NCI-H82 (cell line): ENCODE results near the gene GSS.
A peak's percentile ranks its signal among the peaks of the same experiment; 100 is the strongest.
"Not testable (repeated sequence)": the region's sequence is repeated elsewhere in the genome, so short reads cannot be mapped to it uniquely, and the experiment has no call there.

Source experiments
- DNase-seq: peaks from one replicate; lab custom pipeline; 2025; lab: John Stamatoyannopoulos, UW

The GSS gene

DNA sequence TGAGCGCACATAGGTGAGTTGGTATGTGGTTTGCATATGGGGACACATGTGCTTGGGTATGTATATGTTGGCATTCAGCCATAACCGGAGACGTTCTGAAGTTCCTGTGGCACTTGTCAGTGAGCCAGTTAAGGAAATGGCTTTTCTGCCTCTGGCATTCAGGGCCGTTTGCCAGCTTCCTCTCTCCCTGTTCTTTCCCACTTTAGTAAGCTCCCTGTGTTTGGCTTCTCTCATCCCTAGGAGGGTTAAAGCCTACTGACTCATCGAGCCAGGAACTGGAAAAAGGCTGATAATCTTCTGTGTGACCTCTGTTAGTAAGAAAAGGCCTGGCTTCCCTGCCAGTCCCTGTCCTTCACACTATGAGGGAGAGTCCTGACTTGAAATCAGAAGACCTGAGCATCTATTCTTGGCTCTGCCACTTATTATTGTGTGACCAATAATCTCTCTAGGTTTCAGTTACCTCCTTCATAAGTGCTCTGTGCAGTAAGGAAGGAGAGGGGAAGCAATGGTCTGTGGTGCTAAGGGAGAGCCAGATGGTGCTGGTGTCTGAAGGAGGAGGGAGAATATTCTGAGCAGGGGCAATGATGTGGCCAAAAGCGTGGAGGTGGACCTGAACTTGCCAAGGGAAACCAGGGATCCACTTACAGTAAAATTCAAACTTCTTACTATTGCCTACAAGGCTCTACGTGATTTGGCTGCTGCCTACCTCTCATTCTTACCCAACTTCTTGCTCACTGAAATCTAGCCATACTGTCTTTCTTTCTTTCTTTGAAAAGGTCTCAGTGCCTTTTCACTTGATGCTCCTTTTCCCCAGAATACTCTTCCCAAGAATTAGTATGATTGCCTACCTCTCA, 47.8 kb downstream of the GSS start:
- DNase-seq, result peak; percentile 67

GRCh38 chr20:34904202-34904621, 51.4 kb downstream of the GSS start:
- DNase-seq, result no peak

DNA sequence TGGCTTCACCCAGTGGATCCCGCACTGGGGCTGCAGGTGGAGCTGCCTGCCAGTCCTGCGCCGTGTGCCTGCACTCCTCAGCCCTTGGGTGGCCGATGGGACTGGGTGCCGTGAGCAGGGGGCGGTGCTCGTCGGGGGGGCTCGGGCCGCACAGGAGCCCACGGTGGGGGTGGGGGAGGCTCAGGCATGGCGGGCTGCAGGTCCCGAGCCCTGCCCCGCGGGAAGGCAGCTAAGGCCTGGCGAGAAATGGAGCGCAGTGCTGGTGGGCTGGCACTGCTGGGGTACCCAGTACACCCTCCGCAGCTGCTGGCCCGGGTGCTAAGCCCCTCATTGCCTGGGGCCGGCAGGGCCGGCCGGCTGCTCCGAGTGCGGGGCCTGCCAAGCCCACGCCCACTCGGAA, 56.9 kb downstream of the GSS start:
- DNase-seq, result not testable (repeated sequence)

GRCh38 chr20:34898129-34898528, 57.5 kb downstream of the GSS start:
- DNase-seq, result not testable (repeated sequence)

DNA sequence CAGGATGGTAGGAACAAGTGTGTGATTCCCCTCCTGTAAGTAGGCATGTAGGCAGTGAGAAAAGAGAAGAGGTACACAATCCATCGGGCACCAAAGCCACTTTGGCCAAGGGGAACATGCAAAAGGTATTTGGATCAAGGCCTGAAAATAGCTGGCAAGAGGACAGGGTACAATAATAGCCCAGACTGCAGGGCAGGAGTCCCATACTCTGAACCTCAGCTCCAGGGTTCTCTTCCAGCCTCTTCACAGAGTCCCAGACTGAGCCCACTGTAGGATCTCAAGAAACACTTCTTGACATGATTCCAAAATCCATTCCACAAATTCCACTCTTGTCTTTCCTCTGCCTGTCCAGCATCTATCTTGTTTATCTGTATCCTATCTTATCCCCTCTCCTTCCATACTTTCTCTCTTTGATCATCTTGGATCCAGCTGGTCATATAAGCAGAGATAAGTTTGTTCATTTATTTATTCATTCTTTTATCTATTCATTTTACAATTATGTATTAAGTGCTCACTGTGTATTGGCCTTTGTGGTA, 59.5 kb downstream of the GSS start:
- DNase-seq, result no peak

DNA sequence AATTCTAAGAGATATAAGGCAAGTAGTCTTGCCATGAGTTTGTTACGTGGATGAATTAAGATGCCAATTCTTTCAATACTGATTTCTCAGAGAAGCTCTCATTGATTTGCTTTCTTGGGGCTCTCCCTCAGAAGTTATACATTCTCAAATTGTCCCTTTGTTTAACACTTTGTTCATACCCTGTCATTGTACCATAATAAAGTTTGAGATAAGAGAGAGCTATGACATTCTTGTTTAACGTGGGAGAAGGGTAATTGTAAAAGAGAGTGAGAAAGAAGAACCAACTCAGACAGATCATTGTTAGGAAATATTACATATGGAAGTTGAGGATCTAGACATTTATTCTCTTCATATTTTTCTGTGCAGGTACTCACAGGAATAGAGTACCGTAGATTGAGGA, 60.1 kb downstream of the GSS start:
- DNase-seq, result no peak

DNA sequence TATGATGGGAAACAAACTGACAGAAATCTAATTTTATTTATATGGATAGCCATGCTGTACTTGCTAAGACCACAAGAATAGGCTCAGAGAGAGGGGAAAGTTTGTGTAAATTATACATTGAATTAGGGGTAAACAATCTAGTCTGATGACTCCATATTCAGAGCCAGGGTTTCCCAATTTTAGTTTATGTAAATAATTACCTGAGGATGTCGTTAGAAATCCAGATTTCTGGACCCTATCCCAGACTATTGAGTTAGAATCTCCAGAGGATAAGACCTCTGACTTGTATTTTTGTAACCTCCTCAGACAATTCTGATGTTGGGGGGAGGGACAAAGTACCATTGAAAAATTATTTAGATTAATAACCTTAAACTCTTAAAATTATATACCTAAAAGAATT, 60.9 kb downstream of the GSS start:
- no peak for DNase-seq

DNA sequence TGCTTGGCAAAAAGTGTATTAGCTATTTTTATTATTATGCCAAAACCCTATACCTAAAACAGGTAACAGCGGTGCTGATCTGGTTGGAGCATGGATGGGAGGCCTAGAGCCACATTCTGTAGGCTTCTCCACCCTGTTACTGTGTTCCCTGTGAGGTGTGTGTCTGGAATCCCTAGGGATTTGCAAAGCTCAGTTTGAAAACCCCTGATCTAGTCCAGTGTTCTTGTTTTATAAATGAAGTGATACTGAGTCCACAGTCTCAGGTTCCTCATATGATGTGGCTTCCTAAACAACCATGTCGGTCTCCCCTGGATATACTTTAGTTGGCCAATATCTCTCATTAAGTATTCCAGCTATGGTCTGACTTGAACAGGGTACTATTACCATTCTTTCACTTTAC, 62.9 kb downstream of the GSS start:
- DNase-seq, result no peak

DNA sequence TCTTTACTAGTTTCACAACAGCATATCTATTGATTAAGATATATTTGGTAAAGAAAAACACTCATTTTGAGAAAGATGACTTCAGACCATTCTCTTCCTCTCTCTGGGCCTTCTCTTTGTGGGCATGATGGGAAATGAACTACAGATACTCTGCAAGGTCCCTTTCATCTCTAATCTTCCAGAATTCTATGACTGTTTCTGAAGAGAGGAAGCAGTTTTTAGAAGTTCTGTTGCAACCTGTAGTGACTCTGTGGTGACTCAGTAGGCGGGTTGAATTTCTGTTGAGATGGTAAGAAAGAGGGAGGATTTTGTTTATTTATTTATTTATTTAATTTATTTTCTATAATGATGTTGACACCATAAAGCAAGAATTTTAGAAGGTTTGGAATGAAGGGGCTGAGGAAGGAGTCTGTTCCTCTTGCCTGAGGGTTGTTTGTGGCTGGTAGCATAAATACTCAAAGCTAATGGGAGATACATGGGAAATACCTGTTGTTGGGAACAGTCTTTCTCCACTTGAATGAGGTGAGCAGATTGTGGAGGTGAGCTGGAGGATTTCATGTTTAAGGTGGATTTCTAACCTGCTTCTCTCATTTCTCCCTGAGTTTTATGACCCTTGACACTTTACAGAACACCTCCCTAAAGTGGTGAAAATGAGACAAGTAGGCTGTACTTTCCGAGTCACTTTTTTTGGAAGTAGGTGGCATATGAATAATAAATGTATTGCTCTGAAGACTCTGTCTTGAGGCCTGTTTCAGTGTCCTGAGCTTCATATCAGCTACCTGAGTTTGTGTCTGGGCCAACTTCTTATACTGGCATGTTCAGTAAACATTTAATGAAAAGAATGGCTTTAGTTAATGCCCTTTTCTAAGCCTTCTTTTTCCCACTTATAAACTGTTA, 64.2 kb downstream of the GSS start:
- no peak for DNase-seq

DNA sequence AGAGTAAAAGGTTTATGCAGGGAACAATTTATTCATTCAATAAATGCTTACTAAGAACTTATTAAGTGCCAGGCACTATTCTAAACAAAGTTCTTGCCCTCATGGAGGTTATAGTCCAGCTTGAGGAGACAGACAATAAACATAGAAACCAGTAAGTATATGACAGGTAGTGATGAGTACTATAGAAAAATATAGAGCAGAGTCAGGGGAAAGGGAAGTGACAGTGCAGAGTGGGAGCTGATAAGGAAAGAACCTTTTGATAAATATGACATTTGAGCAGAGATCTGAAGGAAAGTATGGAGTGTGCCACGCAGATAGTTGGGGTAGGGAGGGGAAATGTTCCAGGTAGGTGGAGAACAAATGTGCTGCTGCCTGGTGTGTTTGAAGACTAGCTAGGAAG, 67.1 kb downstream of the GSS start:
- no peak for DNase-seq

- DNase-seq, result no peak
Measured at GRCh38 chr20:34887023-34887422, 68.6 kb downstream of the GSS start.

- DNase-seq, result no peak
Measured at GRCh38 chr20:34886122-34886521, 69.5 kb downstream of the GSS start.

DNA sequence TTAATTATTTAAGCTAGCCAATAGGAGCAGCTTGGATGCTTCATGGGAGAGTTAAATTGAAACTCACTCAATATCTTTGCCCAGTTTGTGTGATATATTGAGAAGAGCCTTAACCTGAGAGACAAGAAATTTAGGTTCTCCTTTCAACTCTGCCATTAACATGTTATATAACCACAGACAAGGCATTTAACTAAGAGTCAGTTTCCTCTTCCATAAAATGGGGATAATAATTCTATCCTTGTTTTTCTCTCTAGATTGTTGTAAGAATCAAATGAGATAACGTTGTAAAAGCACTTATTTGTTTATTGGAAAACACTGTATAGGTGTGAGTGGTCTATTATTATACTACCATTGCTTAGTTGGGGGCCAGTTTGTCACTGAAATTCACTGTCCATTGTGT, 71.3 kb downstream of the GSS start:
- DNase-seq, result no peak

DNA sequence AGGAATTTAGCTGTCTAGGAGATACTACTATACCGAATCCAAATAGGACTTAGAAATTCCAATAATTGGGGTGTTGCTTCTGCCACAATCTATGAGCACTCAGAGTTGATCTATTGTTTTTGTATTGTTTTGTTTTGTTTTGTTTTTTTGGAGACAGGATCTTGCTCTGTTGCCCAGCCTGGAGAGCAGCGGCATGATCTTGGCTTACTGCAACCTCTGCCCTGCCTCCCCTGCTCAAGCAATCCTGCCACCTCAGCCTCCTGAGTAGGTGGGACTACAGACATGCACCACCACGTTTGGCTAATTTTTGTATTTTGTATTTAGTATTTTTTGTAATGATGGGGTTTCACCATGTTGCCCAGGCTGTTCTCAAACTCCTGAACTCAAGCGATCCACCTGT, 71.8 kb downstream of the GSS start:
- DNase-seq, result no peak

- no peak for DNase-seq
Measured at GRCh38 chr20:34883087-34883688, 72.4 kb downstream of the GSS start.

DNA sequence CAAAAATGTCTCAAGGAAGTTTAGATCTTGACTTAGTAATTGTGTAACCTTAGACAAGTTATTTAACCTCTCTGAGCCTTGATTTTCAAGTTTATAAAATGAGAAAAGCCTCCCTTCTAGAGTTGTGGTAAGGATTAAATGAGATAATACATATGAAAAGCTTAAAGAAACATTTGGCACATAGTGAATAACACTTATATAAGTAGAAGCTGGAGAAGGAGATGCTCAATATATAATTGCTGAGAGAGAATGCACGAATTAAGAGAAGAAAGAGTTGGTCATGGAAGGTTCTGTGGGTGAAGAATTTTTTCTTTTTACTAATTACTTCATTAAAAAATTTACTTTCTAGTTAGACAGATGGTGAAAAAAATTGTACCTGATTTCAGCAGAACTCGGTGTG, 73.9 kb downstream of the GSS start:
- no peak for DNase-seq

DNA sequence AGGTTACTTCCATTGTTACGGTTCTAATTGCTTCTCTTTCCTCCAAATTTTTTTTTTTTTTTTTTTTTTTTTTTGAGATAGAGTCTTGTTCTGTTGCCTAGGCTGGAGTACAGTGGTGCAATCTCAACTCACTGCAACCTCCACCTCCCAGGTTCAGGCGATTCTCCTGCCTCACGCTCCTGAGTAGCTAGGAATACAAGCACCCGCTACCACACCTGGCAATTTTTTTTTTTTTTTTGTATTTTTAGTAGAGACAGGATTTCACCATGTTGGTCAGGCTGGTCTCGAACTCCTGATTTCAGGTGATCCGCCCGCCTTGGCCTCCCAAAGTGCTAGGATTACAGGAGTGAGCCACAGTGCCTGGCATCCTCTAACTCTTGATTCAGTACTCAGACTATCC, 74.6 kb downstream of the GSS start:
- not testable (repeated sequence) for DNase-seq

DNA sequence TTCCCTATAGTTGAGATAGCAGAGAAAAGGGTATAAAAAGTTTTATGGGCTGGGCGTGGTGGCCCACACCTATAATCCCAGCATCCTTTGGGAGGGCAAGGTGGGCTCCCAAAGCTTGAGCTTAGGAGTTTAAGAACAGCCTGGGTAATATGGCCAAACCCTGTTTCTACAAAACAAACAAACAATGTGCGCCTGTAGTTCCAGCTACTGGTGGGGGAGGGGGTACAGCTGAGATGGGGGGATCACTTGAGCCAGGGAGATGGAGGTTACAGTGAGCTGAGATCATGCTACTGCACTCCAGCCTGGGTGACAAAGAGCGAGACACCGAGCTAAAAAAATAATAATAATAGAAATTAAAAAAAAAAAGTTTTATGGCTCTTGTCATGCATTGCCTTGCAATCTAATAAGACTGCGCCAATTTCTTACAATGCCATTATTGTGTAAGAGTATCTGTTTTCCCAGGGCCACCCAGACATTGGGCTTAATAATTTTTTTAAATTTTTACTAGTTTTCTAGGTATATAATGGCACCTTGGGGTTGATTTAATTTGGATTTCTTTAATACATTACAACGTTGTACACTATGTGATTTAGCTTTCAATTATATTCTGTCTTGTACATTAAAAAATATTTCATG, 75.3 kb downstream of the GSS start:
- DNase-seq, result peak; percentile 24
